Parathyroid adenoma (tissue), 2 donors: ENCODE measurements around the gene SEC24D.

Experiments used
- H2AFZ ChIP-seq: fragments of 300-600 bp; sonication (generic); one replicate; pipeline ENCODE4 v1.7.0; 2017; ENCODE audit warnings: antibody characterized with exemption, mild to moderate bottlenecking
- H3K27ac ChIP-seq: fragments of 300-600 bp; sonication (generic); one replicate; pipeline ENCODE4 v1.7.0; 2017
- H3K27me3 ChIP-seq: fragments of 300-600 bp; sonication (generic); one replicate; pipeline ENCODE4 v1.7.0; 2017; ENCODE audit warnings: low read length; ENCODE audit not compliant: control insufficient read depth, insufficient read depth
- H3K36me3 ChIP-seq: fragments of 300-600 bp; sonication (generic); one replicate; pipeline ENCODE4 v1.7.0; 2017; ENCODE audit warnings: low read length; ENCODE audit not compliant: control insufficient read depth, insufficient read depth
- H3K4me1 ChIP-seq: fragments of 300-600 bp; sonication (generic); one replicate; pipeline ENCODE4 v1.7.0; 2017; ENCODE audit warnings: control low read depth
- H3K4me2 ChIP-seq: fragments of 300-600 bp; sonication (generic); one replicate; pipeline ENCODE4 v1.7.0; 2017; ENCODE audit warnings: low read length
- H3K4me3 ChIP-seq: fragments of 300-600 bp; sonication (generic); one replicate; pipeline ENCODE4 v1.7.0; 2017; ENCODE audit warnings: low read depth, low read length
- H3K79me2 ChIP-seq: fragments of 300-600 bp; sonication (generic); one replicate; pipeline ENCODE4 v1.7.0; 2017; ENCODE audit warnings: control low read depth
- H3K9ac ChIP-seq: fragments of 300-600 bp; sonication (generic); one replicate; pipeline ENCODE4 v1.7.0; 2017; ENCODE audit warnings: mild to moderate bottlenecking
- H3K9me3 ChIP-seq: fragments of 300-600 bp; sonication (generic); one replicate; pipeline ENCODE4 v1.7.0; 2017; ENCODE audit warnings: low read length; ENCODE audit not compliant: control insufficient read depth
- TF ChIP-seq, protein P1 (sequence below): fragments of 300-600 bp; sonication (generic); IDR thresholded peaks from one replicate; pipeline ENCODE4 v1.7.0; 2017; ENCODE audit warnings: antibody characterized with exemption, mild to moderate bottlenecking
- donor health status: primary hyperparathyroidism.

SEC24D gene

GRCh38 chr4:118821590-118822293, 14.2 kb downstream of the SEC24D start:
- H3K4me3 ChIP-seq: no peak overlapping the region
- H3K27me3 ChIP-seq: no peaks in the 10 kb centered on the region
- TF ChIP-seq, protein P1, sequence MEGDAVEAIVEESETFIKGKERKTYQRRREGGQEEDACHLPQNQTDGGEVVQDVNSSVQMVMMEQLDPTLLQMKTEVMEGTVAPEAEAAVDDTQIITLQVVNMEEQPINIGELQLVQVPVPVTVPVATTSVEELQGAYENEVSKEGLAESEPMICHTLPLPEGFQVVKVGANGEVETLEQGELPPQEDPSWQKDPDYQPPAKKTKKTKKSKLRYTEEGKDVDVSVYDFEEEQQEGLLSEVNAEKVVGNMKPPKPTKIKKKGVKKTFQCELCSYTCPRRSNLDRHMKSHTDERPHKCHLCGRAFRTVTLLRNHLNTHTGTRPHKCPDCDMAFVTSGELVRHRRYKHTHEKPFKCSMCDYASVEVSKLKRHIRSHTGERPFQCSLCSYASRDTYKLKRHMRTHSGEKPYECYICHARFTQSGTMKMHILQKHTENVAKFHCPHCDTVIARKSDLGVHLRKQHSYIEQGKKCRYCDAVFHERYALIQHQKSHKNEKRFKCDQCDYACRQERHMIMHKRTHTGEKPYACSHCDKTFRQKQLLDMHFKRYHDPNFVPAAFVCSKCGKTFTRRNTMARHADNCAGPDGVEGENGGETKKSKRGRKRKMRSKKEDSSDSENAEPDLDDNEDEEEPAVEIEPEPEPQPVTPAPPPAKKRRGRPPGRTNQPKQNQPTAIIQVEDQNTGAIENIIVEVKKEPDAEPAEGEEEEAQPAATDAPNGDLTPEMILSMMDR: no peak
- H3K4me2 ChIP-seq: no peak overlapping the region
- no peaks in the 10 kb centered on the region for H3K4me1 ChIP-seq
- no peaks in the 10 kb centered on the region for H3K36me3 ChIP-seq
- H3K9ac ChIP-seq: no peak overlapping the region
- no peak overlapping the region for H2AFZ ChIP-seq
- no peaks in the 10 kb centered on the region for H3K79me2 ChIP-seq
- H3K27ac ChIP-seq: no peak overlapping the region
- no peaks in the 10 kb centered on the region for H3K9me3 ChIP-seq

GRCh38 chr4:118817178-118817930, 18.6 kb downstream of the SEC24D start:
- no peaks in the 10 kb centered on the region for H3K36me3 ChIP-seq
- H3K9me3 ChIP-seq: no peaks in the 10 kb centered on the region
- no peaks in the 10 kb centered on the region for H3K79me2 ChIP-seq
- no peak overlapping the region for H3K4me3 ChIP-seq
- TF ChIP-seq, protein P1: no peak
- no peak overlapping the region for H3K4me2 ChIP-seq
- no peak overlapping the region for H2AFZ ChIP-seq
- no peak overlapping the region for H3K27ac ChIP-seq
- no peaks in the 10 kb centered on the region for H3K27me3 ChIP-seq
- no peak overlapping the region for H3K9ac ChIP-seq
- H3K4me1 ChIP-seq: no peaks in the 10 kb centered on the region

- Histone ChIP-seq H3K9me3 (no peaks in the 10 kb centered on the region), H3K4me1 (no peaks in the 10 kb centered on the region), H3K79me2 (no peaks in the 10 kb centered on the region), H3K27me3 (no peaks in the 10 kb centered on the region), H3K9ac (no peak overlapping the region), H3K36me3 (no peaks in the 10 kb centered on the region), H3K4me3 (no peak overlapping the region), H2AFZ (no peak overlapping the region), H3K4me2 (no peak overlapping the region), H3K27ac (no peak overlapping the region)
- TF ChIP-seq, protein P1: no peak
Observed at GRCh38 chr4:118816538-118817177, 19.3 kb downstream of the SEC24D start.

DNA sequence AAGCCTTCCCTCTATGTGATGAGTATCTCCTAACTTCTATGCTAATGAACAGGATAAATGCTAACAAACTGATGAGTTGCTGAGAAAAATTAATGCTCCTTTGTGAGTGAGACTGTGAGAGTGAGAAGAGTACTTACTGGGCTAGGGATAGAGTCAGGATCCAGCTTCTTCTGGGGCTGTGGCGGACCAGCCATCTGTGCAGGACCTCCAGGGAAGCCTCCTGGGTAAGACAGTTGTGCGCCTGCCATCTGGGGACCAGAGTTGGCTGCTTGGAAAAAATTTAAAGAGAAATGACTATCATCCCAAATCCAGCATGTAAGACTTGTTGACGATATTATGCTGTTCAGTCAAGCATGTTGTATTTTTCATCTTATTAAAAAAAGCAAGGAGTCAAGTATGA, 21.0 kb downstream of the SEC24D start:
- Histone ChIP-seq H3K27me3 (no peaks in the 10 kb centered on the region), H2AFZ (no peak overlapping the region), H3K4me1 (no peaks in the 10 kb centered on the region), H3K4me2 (no peak overlapping the region), H3K36me3 (no peaks in the 10 kb centered on the region), H3K79me2 (no peaks in the 10 kb centered on the region), H3K27ac (no peak overlapping the region), H3K9ac (no peak overlapping the region), H3K9me3 (no peaks in the 10 kb centered on the region), H3K4me3 (no peak overlapping the region)
- TF ChIP-seq, protein P1: no peak
